GM18873 (cell line): ENCODE data around the gene SRP68.

ENCODE experiments used
- ATAC-seq: cut with Tn5 transposase; IDR thresholded peaks from one replicate; pipeline ENCODE4 v1.9.1; 2021; ENCODE audit warnings: mild to moderate bottlenecking, moderate library complexity, moderate number of reproducible peaks; ENCODE audit not compliant: unreplicated experiment, low FRiP score

Gene SRP68

DNA sequence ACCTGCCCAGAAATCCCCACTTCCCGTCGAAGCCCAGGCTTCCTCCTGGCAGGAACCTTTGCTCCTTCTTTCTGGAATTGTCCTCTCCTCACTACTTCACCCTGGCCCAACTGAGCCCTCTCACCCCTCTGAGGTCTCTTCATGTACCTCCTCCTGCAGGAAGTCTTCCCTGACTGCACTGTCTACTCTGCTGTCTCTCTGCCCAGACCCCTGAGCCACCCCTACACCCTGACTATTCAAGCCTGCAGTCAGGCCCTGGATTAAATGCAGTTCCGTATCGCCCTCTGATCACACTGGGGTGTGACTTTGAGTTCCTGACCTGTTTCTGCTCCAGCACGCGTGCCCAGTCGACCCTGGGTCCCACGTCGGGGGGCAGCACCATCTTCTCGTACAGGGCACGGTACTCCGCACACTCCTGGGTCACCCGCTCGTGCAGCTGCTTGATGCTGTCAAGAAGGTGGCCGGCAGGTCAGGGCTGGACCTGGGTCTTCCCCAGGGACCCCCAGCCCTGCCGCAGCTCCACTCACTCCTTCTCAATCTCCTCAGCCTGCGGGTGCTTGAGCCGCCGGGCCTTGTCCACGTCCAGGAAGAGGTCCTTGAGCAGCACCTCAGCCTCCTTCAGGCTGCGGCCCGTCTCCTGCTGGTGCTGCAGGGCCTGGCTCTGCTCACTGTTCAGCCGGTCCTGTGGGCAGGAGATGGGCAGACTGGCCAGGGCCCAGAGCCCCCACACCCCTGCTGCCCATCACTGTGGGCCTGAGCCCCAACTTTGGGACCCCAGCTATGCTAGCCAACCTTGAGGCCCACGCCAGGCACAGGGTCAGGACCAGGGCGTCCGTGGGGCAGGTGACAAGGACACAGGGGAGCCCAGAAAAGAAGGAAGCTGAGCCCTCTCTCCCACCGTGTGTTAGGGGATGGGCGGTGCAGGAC lies 49.1 kb downstream of the SRP68 start:
- ATAC-seq: no peak

DNA sequence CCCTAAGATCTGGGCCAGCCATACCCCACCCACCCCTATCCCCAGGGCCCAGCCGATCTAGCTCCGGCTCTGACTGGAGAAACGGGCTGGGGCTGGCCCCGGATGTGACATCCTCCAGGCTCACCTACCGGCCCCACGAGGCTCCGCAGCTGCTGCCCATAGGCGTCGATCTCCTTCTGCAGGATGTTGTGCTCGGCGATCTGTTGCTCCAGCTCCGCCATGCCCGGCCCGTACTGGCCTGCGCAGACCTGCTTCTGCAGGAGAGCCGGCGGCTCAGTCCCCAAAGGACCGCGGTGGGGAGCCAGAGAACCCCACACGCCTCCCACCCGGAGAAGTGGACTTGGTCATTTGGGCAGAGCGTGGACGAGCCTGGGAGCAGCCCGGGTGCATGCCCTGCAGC lies 50.0 kb downstream of the SRP68 start:
- no peak for ATAC-seq

DNA sequence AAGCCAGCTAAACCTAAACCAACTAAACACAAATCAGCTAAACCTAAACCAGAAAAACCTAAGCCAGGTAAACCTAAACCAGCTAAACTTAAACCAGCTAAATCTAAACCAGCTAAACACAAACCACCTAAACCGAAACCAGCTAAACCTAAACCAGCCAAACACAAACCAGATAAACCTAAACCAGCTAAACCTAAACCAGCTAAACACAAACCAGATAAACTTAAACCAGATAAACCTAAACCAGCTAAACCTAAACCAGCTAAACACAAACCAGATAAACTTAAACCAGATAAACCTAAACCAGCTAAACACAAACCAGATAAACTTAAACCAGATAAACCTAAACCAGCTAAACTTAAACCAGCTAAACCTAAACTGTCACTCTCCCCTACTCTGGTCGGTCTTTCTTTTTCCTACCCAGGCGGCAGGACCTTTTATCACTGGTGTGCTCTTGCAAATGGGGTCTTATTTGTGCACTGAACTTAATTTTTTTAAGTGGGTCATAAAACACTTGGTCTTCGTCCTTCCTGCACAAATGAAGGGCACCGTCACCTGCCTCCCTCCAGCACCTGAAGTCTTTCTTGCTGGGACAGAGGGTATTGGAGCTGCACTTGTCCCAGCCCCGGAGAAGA lies 52.4 kb downstream of the SRP68 start:
- no peak for ATAC-seq

DNA sequence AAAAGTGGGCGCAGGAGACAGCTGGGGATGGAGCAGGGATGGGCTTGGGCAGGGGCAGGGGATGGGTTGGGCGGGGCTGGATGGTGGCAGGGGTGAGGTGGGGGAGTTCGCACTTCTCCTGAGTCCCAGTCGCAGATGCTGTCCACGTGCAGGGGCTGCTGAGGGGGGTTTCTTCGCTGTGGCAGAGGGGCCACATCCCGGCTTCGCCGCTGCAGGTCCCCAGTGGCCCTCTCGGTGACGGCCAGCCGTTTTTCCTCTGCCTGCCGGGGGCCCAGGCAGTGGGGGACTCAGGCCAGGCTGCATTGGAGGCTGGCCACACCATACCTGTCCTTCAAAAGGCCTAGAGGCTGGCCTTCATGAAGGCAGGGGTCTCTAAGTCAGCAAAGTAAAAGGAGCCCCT lies 53.5 kb downstream of the SRP68 start:
- ATAC-seq: no peak

DNA sequence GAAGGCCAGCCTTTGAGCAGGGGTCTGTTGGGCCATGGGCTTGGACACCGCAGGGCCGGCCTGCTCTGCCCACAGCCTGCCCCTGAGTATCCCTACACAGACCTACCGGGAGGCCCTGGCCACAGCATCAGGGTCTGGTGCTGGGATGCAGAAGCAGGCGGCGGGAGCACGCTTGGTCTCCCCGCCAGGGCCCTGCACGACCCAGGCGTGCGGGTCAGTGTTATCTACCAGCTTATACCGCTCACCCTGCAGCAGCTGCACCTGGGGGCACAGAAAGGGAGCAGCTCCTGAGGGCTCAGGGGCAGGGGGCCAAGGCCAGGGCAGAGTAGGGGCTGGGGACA lies 54.0 kb downstream of the SRP68 start:
- ATAC-seq: no peak

DNA sequence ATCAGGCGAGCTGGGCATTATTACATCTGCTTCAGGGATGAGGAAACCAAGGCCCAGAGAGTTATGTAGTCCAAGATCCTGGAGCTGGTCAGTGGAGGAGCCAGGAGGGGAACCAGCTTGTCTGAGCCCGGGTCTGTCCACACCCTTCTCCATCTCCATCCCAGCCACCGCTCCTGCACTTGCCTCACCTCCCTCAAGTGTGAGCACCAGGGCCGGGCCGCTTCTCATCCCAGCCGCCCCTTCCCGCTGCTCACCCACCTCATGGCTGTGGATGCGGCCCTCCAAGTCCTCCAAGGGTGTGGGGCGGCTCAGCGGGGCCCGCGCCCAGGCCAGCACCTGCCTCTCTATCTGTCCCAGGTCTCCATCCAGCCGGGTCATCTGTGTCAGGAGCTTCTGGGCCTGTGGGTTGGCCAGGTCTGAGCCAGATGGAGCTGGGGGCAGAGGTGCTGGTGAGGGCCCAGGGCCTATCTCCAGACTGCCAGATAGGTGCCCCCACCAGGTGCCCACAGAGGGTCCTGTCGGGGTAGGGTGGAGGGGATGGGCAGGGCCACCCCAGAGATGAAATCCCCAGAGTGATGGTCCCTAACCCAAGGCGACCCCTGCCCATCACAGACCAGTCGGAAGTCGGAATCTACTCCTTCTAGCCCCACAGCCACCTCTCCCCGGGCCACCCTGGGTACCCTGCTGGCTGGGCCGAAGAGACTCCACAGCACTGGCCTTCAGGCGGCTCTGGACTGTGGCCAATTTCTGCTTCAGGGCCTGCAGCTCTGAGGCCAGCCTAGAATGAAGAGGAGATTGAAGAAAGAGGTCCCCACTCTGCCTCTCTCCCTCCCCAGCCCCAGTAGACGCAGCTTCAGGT lies 54.6 kb downstream of the SRP68 start:
- no peak for ATAC-seq

DNA sequence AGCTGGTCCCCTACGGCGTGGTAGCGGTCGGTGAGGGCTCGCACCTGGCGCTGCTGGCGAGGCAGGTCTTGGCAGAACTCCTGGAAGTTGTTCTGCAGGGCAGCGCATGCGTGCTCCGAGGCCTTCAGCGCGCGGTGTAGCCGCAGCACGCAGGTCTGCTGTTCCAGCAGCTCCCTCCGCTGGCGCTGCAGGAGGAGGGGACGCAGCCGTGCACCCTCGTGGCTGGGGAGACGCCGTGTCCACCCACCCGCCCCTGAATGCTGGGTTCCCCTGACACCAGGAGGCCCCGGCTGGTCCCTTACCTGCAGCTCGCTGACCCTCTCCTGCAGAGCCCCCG lies 57.4 kb downstream of the SRP68 start:
- no peak for ATAC-seq

DNA sequence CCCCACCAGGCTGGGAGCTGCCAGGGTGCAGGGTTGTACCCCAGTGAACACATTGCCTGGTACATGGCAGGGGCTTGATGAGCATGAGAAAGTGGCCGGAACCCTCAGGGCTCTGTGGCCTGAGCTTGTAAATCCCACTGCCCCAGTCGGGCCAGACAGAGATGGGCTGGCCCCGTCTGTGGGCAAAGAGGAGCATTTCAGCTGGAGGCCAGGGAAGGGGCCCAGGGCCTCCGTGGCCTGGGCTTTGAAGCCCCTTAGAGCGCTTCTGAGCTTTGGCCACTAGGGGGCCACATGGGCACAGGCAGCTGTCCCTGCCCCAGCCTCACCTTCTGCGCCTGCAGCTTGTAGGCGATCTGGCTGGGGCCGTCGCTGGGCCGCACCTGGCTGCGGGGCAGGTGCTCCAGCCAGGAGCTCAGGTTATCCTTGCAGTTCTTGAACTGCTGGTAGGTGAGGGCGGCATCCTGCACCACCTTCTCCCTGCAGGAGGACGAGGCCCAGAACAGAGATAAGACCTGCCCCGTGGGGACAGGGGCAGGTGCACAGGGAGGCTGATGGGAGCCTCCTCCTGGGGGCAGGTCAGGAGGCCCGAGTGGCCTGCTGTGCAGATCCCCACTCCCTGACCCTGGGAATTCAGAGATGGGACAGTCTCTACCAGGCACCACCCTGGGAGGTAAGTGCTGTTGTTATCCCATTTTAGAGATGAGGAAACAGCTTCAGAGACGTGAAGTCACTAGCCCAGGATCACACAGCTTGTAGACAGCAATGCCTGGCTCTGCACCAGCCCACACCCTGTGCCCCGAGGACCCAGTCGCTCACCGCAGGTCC lies 58.0 kb downstream of the SRP68 start:
- no peak for ATAC-seq

DNA sequence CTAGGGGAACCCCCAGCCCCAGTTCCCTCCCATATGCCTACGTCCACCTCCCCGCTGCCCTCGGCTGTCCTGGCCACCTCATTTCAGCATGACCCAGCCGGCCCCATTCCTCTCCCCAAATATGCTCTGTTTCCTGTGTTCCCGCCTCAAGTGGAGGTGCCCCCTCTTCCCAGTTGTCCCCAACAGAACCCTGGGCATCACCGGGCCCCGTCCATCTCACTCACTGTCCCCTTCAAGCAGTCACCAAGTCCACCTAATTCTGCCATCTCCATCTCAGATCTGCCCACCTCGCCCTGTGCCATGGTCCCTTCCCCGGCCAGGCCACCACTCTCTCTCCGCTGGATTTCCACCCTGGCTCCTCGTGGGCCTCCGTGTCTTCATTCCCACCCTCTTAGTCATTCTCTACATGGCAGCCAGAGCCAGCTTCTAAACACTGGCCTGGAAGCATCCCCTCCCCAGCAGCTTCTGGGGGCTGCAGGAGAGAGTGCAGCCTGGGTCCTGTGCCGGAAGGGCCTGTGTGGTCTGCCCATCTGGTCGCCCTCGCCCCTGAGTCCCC lies 58.9 kb downstream of the SRP68 start:
- ATAC-seq: no peak

DNA sequence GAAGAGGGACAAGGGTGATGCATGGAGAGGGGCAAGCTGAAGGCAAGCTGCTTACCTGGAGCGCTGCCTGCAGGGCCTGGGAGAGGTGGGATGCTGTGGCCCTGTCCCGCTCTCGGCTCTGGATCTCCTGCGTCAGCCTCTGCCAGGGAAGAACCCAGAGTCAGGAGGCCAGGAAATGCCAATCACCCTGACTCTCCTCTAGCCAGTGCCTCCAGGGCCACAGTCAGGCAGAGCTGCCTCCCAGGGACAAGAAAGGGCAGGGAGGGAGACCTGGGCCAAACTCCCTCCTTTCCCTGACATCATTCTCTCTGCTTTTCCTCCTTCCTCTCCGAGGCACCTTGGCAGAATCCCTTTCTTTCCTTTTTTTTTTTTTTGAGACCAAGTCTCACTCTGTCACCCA lies 60.4 kb downstream of the SRP68 start:
- no peak for ATAC-seq

DNA sequence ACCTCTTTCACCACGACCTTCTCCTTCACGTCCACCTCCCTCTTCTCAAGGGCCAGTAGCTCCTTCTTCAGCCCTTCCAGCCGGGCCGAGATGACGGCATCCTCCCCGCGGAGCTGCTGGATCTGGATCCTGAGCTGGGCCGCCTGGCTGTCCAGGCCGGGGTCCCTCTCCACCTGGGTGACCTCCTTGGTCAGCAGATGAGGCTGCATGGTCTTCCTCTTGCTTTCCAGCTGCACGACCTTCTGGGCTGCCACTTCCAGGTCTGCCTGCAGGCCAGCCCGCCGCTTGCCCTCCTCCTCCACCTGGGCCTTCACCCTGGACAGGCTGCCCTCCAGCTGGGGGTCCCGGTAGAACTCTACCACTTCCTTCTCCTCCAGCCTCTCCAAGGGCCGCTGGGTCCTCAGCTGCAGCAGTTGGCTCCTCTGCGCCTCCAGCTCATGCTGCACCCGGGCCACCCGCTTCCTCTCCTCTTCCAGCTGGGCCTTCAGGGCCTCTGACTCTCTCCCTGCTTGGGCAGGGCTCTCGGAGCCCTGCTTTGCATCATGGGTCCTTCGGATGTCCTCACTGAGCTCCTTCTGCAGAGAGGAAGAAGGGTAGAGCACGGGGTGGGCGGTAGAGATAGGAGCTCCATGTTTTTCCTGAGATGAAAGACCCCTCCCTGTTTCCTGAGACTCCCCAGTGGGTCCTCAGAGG lies 62.2 kb downstream of the SRP68 start:
- no peak for ATAC-seq

DNA sequence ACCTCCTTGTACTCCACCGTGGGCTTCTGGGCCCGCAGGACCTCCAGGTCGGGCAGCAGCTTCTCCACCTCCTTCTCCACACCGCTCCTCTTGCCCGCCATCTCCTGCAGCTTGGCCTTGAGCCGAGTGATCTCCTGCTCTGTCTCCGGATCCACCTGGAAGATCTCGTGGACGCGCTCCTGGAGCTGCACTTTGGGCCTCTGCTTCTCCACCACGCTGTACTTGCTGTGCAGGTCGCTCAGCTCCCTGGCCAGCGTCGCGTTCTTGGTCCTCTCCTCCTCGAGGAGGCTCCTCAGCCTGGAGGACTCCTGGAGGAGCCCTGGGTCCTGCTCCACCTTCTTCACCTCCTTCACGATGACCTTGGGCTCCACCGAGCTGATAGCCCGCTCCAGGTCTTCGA lies 62.9 kb downstream of the SRP68 start:
- no peak for ATAC-seq

DNA sequence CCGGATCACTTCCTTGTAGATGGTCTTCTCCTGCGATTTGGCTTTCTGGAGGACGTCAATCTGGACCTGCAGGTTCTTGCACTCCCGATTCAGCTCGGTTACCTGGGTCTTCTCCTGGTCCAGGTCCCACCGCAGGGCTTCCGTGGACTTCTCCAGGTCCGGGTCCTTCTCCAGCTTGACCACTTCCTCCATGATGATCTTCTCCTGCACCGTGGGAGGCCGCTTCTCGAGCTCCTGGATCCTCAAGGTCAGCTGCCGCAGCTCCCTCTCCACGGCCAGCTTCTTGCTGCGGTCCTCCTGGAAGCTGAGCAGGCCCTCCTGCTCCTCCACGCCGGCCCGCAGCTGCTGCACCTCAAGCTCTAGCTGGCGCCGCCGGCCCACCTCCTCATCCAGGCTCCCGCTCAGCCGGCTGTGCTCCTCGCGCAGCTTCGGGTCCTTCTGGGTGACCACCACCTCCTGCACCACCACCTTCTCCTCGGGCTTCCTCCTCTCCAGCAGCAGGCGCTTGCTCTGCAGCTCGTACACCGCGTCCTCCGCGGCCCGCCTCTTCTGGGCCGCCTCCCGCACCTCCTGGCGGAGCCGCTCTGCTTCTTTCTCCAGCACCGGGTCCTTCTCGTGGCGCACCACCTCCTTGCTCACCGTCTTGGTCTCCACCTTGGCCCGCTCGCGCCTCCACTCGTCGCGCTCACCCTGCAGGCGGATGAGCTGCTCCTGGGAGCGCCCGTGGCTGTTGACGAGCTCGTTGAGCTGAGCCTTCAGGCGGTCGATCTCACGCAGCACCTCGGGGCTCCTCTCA lies 63.5 kb downstream of the SRP68 start:
- no peak for ATAC-seq

DNA sequence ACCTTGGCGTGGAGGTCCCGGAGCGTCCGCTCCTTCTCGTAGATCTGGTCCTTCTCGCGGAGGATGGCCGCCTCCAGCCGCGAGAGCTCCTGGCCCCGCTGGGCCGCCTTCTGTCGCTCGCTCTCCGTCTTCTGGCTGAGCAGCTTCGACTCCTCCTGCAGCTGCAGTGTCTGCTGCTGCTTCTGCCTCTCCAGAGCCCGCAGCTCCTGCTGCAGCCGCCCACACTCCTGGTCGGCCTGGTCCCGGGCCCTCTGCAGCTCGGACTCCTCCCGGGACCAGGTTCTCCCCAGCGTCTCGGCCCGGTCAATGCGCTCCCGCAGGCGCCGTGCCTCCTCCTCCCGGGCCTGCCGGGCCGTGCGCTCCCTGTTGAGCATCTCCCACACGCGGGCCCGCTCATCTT lies 64.1 kb downstream of the SRP68 start:
- ATAC-seq: no peak

DNA sequence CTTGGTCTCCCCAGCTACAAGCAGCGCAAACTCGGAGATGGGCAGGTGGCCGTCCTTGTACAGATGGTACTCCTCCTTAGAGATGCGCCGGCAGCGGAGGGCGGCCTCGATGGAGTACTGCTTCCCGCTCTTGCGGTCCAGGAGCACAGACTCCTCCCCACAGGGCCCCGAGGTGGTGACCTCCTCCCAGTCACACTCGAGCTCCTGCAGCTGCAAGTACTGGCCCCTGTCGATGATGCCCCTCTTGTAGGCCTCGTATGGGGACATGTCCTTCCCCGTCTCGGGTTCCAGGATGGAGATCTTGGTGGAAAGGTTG lies 64.5 kb downstream of the SRP68 start:
- ATAC-seq: no peak

DNA sequence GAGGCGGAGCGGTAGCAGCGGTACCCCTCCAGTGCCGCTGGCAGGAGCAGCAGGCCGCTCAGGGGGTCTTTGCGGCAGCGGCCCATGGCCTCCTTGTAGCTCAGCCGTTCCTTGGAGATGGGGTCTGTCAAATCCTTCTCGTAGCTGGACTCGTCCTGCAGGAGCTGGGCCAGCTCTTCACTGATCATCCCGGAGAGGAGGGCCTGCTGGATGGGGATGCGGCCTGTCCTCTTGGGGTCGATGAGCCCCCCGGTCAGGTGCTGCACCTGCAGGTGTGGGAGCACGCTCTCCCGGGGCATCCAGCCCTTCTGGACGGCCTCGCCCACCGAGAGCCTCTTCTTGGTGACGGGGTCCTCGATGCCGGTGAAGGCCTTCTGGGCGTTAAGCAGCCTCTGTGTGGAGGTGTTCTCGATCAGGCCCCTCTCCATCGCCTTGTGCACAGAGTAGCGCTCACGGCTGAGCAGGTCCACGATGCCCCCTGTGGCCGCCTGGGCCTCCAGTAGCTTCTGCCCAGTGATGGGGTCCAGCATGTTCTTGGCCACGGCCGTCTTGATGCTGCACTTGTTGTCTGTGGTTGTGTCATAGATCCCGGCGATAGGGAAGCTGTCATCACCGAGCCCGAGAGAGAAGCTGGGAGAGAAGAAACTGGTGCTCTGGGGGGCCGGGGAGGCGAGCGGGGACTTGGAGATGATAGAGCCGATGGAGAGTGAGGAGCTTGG lies 65.0 kb downstream of the SRP68 start:
- no peak for ATAC-seq

DNA sequence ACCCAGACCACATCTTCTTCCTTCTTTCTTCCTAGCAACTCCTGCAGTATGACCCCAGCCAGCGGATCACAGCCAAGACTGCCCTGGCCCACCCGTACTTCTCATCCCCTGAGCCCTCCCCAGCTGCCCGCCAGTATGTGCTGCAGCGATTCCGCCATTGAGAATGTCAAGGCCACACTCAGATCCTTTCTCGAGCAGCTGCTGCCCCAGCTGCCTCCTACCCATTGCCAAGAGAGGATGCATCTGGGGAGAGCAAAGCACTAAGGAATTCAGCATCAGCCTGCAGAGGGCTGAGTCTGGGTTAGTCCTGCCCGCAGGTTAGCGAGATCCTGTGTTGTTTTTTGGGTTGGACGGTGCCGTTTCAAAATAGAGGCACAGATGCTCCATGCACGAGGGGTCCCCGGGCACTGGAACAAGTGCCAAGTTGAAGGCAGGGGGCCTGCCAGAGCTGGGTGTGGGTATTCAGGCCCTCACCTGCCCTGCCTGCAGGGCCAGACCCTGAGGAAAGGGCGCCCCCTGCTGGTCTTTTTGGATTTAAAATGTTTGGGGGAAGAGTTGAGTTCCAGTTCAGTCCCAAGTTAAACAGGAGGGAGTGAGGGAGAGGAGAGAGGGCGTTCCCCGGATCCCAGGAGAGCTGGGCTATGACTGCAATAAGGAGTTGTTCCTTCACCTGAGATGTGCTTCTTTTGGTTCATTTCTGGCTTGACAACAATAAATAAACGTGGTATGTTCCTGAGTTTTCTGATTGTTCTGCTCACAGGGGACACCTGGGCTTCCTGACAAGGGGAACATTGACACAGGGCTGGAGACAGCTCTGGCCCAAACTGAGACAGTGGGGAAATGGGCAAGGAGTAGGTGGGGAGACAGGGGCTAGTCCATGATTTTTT lies 66.8 kb downstream of the SRP68 start:
- ATAC-seq: no peak
